ENCODE measurements around the gene PRRG3. TPM values are rescaled to one million over a fixed set of nuclear protein-coding genes. Genes with fewer than 3 reads are reported as not detected.

The PRRG3 gene
- total RNA-seq, 1 experiment from 2014 or later: 5.1 TPM

DNA sequence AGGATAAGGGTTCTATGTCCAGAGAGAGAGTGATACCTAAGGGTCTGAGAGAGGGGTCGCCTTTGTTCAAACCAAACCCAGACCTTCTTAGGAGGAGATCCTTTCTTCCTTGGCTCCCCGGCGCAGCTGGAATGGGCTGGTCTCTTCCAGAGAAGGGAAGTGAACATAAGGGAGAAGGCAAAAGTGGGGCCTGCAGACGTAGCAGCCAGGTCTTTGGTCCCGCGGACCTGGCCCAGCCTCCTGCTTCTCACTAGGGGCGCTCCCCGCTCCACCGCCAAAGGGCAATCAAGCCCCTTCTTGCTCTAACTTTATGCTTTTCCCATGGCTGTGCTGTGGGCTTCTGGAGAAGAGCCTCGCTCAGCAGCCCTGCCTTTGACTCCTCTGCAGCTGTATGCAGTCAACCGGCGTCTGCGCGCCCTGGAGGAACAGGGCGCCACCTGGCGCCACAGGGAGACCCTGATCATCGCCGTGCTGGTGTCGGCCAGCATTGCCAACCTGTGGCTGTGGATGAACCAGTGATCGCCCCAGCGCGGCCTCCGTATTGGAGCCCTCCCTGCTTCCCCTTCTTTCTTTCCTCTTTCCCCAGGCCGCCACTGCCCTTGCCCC, 27.1 kb downstream of the PRRG3 start (continued):
- TF ChIP-seq, protein P1, sequence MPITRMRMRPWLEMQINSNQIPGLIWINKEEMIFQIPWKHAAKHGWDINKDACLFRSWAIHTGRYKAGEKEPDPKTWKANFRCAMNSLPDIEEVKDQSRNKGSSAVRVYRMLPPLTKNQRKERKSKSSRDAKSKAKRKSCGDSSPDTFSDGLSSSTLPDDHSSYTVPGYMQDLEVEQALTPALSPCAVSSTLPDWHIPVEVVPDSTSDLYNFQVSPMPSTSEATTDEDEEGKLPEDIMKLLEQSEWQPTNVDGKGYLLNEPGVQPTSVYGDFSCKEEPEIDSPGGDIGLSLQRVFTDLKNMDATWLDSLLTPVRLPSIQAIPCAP (CRISPR knock-in tag; IDR thresholded peaks at IDR 0.05): no peak
- TF ChIP-seq, protein P2, sequence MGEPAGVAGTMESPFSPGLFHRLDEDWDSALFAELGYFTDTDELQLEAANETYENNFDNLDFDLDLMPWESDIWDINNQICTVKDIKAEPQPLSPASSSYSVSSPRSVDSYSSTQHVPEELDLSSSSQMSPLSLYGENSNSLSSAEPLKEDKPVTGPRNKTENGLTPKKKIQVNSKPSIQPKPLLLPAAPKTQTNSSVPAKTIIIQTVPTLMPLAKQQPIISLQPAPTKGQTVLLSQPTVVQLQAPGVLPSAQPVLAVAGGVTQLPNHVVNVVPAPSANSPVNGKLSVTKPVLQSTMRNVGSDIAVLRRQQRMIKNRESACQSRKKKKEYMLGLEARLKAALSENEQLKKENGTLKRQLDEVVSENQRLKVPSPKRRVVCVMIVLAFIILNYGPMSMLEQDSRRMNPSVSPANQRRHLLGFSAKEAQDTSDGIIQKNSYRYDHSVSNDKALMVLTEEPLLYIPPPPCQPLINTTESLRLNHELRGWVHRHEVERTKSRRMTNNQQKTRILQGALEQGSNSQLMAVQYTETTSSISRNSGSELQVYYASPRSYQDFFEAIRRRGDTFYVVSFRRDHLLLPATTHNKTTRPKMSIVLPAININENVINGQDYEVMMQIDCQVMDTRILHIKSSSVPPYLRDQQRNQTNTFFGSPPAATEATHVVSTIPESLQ (CRISPR knock-in tag; IDR thresholded peaks at IDR 0.05): no peak
- TF ChIP-seq ZNF121 (CRISPR knock-in tag; IDR thresholded peaks at IDR 0.05) (no peak; the same call in 1 of the 2 replicates), SOX15 (CRISPR knock-in tag; IDR thresholded peaks at IDR 0.05) (no peak), RORB (CRISPR knock-in tag; IDR thresholded peaks at IDR 0.05) (no peak), TEAD4 (CRISPR knock-in tag; IDR thresholded peaks at IDR 0.05) (no peak)
- TF ChIP-seq, protein P3, sequence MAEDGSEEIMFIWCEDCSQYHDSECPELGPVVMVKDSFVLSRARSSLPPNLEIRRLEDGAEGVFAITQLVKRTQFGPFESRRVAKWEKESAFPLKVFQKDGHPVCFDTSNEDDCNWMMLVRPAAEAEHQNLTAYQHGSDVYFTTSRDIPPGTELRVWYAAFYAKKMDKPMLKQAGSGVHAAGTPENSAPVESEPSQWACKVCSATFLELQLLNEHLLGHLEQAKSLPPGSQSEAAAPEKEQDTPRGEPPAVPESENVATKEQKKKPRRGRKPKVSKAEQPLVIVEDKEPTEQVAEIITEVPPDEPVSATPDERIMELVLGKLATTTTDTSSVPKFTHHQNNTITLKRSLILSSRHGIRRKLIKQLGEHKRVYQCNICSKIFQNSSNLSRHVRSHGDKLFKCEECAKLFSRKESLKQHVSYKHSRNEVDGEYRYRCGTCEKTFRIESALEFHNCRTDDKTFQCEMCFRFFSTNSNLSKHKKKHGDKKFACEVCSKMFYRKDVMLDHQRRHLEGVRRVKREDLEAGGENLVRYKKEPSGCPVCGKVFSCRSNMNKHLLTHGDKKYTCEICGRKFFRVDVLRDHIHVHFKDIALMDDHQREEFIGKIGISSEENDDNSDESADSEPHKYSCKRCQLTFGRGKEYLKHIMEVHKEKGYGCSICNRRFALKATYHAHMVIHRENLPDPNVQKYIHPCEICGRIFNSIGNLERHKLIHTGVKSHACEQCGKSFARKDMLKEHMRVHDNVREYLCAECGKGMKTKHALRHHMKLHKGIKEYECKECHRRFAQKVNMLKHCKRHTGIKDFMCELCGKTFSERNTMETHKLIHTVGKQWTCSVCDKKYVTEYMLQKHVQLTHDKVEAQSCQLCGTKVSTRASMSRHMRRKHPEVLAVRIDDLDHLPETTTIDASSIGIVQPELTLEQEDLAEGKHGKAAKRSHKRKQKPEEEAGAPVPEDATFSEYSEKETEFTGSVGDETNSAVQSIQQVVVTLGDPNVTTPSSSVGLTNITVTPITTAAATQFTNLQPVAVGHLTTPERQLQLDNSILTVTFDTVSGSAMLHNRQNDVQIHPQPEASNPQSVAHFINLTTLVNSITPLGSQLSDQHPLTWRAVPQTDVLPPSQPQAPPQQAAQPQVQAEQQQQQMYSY (CRISPR knock-in tag; IDR thresholded peaks at IDR 0.05): no peak
- TF ChIP-seq, protein P4, sequence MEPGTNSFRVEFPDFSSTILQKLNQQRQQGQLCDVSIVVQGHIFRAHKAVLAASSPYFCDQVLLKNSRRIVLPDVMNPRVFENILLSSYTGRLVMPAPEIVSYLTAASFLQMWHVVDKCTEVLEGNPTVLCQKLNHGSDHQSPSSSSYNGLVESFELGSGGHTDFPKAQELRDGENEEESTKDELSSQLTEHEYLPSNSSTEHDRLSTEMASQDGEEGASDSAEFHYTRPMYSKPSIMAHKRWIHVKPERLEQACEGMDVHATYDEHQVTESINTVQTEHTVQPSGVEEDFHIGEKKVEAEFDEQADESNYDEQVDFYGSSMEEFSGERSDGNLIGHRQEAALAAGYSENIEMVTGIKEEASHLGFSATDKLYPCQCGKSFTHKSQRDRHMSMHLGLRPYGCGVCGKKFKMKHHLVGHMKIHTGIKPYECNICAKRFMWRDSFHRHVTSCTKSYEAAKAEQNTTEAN (CRISPR knock-in tag; IDR thresholded peaks at IDR 0.05): no peak
- TF ChIP-seq, protein P5, sequence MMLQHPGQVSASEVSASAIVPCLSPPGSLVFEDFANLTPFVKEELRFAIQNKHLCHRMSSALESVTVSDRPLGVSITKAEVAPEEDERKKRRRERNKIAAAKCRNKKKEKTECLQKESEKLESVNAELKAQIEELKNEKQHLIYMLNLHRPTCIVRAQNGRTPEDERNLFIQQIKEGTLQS (CRISPR knock-in tag; conservative IDR thresholded peaks at IDR 0.05): no peak

DNA sequence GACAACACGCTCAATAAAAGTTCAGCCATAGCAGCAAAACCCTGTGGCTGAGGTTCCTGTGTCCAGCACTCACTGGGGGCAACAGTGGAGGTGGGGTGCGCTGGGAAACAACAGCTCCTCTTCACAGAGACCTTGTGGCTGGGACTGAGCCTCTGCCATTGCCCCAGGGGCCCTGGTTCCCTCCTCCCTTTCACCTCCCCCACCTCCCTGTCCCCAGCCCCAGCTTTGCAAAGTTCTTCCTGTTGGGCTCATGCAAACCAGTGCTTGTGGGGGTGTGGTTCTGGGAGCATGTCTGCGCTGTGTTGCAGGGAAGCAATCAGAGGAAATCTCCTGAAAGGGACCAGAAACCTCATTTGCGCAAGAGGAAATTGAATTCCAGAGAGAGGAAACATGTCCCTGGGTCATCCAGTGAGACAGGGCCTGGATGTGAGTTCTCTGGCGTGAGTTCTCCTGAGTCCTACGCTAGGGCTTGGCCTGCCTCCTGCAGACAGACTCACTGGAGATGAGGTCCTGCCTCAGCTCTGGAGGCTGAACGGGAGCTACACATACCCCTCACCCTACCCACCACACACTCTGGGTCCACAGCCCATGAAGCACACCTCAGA, 28.0 kb downstream of the PRRG3 start:
- peak; percentile 9; the same call in 1 of the 2 replicates for ATAC-seq

More for the DNA sequence above, 28.0 kb downstream of the PRRG3 start:
- Mint-ChIP-seq H3K4me1 (peaks cover 19% of the 10 kb centered on the region), H3K9me3 (no peaks in the 10 kb centered on the region), H3K27ac (no peak overlapping the region), H3K36me3 (no peaks in the 10 kb centered on the region), H3K4me3 (no peak overlapping the region), H3K27me3 (ENCODE audit: low read depth) (peaks cover 4% of the 10 kb centered on the region; the same call in 1 of the 2 replicates)
- no peak for DNase-seq (ENCODE audit: low spot score)
- ChIA-PET POLR2A (no interaction called here), CTCF (interaction anchor here (0.9 to 1.8 kb wide), 5 partner anchors 9 to 1098 kb away, joined by 3 to 18 read pairs (median 8); no protein-coding TSS in a partner anchor)
- no peak for TF ChIP-seq TEAD4 (CRISPR knock-in tag; IDR thresholded peaks at IDR 0.05)
- TF ChIP-seq, protein P6, sequence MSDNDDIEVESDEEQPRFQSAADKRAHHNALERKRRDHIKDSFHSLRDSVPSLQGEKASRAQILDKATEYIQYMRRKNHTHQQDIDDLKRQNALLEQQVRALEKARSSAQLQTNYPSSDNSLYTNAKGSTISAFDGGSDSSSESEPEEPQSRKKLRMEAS (CRISPR knock-in tag; IDR thresholded peaks at IDR 0.05): no peak
- TF ChIP-seq ESRRA (CRISPR knock-in tag; IDR thresholded peaks at IDR 0.05; ENCODE audit: borderline replicate concordance): no peak
- TF ChIP-seq, protein P7, sequence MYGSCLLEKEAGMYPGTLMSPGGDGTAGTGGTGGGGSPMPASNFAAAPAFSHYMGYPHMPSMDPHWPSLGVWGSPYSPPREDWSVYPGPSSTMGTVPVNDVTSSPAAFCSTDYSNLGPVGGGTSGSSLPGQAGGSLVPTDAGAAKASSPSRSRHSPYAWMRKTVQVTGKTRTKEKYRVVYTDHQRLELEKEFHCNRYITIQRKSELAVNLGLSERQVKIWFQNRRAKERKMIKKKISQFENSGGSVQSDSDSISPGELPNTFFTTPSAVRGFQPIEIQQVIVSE (CRISPR knock-in tag; IDR thresholded peaks at IDR 0.05; ENCODE audit: borderline replicate concordance): no peak
- TF ChIP-seq JAZF1 (CRISPR knock-in tag; IDR thresholded peaks at IDR 0.05): no peak
- TF ChIP-seq, protein P8, sequence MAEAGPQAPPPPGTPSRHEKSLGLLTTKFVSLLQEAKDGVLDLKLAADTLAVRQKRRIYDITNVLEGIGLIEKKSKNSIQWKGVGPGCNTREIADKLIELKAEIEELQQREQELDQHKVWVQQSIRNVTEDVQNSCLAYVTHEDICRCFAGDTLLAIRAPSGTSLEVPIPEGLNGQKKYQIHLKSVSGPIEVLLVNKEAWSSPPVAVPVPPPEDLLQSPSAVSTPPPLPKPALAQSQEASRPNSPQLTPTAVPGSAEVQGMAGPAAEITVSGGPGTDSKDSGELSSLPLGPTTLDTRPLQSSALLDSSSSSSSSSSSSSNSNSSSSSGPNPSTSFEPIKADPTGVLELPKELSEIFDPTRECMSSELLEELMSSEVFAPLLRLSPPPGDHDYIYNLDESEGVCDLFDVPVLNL (CRISPR knock-in tag; IDR thresholded peaks at IDR 0.05; ENCODE audit: borderline replicate concordance, low read depth): no peak
- TF ChIP-seq, protein P9, sequence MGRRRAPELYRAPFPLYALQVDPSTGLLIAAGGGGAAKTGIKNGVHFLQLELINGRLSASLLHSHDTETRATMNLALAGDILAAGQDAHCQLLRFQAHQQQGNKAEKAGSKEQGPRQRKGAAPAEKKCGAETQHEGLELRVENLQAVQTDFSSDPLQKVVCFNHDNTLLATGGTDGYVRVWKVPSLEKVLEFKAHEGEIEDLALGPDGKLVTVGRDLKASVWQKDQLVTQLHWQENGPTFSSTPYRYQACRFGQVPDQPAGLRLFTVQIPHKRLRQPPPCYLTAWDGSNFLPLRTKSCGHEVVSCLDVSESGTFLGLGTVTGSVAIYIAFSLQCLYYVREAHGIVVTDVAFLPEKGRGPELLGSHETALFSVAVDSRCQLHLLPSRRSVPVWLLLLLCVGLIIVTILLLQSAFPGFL (CRISPR knock-in tag; IDR thresholded peaks at IDR 0.05; ENCODE audit: borderline replicate concordance): no peak
- TF ChIP-seq NFE2L1 (CRISPR knock-in tag; IDR thresholded peaks at IDR 0.05): no peak
- no peak for TF ChIP-seq FOXK1 (CRISPR knock-in tag; IDR thresholded peaks at IDR 0.05)

Measured in WTC11 (cell line).